H9 (cell line): ENCODE results near the gene BAG1. TPM values are rescaled to one million over a fixed set of nuclear protein-coding genes. Genes with fewer than 3 reads are reported as not detected.

Source experiments
- DNase-seq: peaks from one replicate; pipeline ENCODE4 v3.0.0-alpha.2; 2017
- H2AFZ ChIP-seq: one replicate; pipeline ENCODE4 v1.6.1; 2013; ENCODE audit warnings: mild to moderate bottlenecking, low read length, control low read depth, moderate library complexity
- H2AK5ac ChIP-seq: 2 replicates; pipeline ENCODE4 v1.6.1; 2013; ENCODE audit warnings: low read length, control low read depth, mixed read lengths; ENCODE audit not compliant: insufficient read length
- H2BK120ac ChIP-seq: one replicate; pipeline ENCODE4 v1.6.1; 2013; ENCODE audit warnings: low read depth, mild to moderate bottlenecking, low read length, control low read depth, inconsistent platforms; ENCODE audit not compliant: poor library complexity, severe bottlenecking
- H2BK12ac ChIP-seq: 2 replicates; pipeline ENCODE4 v1.6.1; 2013; ENCODE audit warnings: low read length, control low read depth, mixed read lengths, low read depth; ENCODE audit not compliant: insufficient read length
- H2BK15ac ChIP-seq: 2 replicates; pipeline ENCODE4 v1.6.1; 2013; ENCODE audit warnings: low read depth, low read length, control low read depth
- H2BK20ac ChIP-seq: one replicate; pipeline ENCODE4 v1.6.1; 2013; ENCODE audit warnings: low read depth, mild to moderate bottlenecking, low read length, control low read depth, inconsistent platforms; ENCODE audit not compliant: poor library complexity, severe bottlenecking
- H2BK5ac ChIP-seq: 2 replicates; pipeline ENCODE4 v1.6.1; 2013; ENCODE audit warnings: low read length, control low read depth, mixed read lengths; ENCODE audit not compliant: insufficient read length
- H3K14ac ChIP-seq: 2 replicates; pipeline ENCODE4 v1.6.1; 2013; ENCODE audit warnings: low read length, control low read depth; ENCODE audit not compliant: insufficient read depth
- H3K18ac ChIP-seq: 2 replicates; pipeline ENCODE4 v1.6.1; 2013; ENCODE audit warnings: low read depth, mild to moderate bottlenecking, mixed read lengths, low read length, control low read depth; ENCODE audit not compliant: insufficient read length
- H3K23ac ChIP-seq: 2 replicates; pipeline ENCODE4 v1.6.1; 2013; ENCODE audit warnings: low read length, control low read depth, mixed read lengths, low read depth; ENCODE audit not compliant: insufficient read length
- H3K23me2 ChIP-seq: 2 replicates; pipeline ENCODE4 v1.6.1; 2013; ENCODE audit warnings: low read depth, mild to moderate bottlenecking, mixed read lengths, low read length, control low read depth; ENCODE audit not compliant: insufficient read length, poor library complexity, severe bottlenecking
- H3K27ac ChIP-seq: 2 replicates; pipeline ENCODE4 v1.5.1; 2013; ENCODE audit warnings: low read length, control low read depth, mixed read lengths, low read depth; ENCODE audit not compliant: insufficient read length
- H3K27me3 ChIP-seq: 2 replicates; pipeline ENCODE4 v1.6.1; 2013; ENCODE audit warnings: low read length, control low read depth, inconsistent platforms; ENCODE audit not compliant: insufficient read depth
- H3K4ac ChIP-seq: 2 replicates; pipeline ENCODE4 v1.6.1; 2013; ENCODE audit warnings: low read depth, mild to moderate bottlenecking, control low read depth, inconsistent platforms, low read length, moderate library complexity
- H3K4me1 ChIP-seq: 2 replicates; pipeline ENCODE4 v1.6.1; 2013; ENCODE audit warnings: low read length, control low read depth, inconsistent platforms; ENCODE audit not compliant: insufficient read depth
- H3K4me2 ChIP-seq: 2 replicates; pipeline ENCODE4 v1.6.1; 2013; ENCODE audit warnings: low read length, control low read depth, mixed read lengths; ENCODE audit not compliant: insufficient read length, insufficient read depth
- H3K56ac ChIP-seq: 2 replicates; pipeline ENCODE4 v1.6.1; 2013; ENCODE audit warnings: low read depth, mild to moderate bottlenecking, mixed read lengths, low read length, control low read depth; ENCODE audit not compliant: insufficient read length
- H3K79me1 ChIP-seq: 2 replicates; pipeline ENCODE4 v1.6.1; 2013; ENCODE audit warnings: low read depth, mild to moderate bottlenecking, moderate library complexity, low read length, control low read depth, inconsistent platforms; ENCODE audit not compliant: insufficient read depth, poor library complexity, severe bottlenecking
- H3K79me2 ChIP-seq: 2 replicates; pipeline ENCODE4 v1.6.1; 2013; ENCODE audit warnings: low read length, control low read depth, inconsistent platforms; ENCODE audit not compliant: insufficient read depth
- H3K9ac ChIP-seq: 2 replicates; pipeline ENCODE4 v1.6.1; 2013; ENCODE audit warnings: low read length, control low read depth, mixed read lengths; ENCODE audit not compliant: insufficient read length; ENCODE audit errors: extremely low read depth
- H3K9me3 ChIP-seq: one replicate; pipeline ENCODE4 v1.6.1; 2013; ENCODE audit warnings: low read depth, low read length, inconsistent platforms; ENCODE audit not compliant: control insufficient read depth
- H3T11ph ChIP-seq: one replicate; pipeline ENCODE4 v1.6.1; 2013; ENCODE audit warnings: mild to moderate bottlenecking, low read length, control low read depth, inconsistent platforms
- H4K20me1 ChIP-seq: one replicate; pipeline ENCODE4 v1.6.1; 2013; ENCODE audit not compliant: control insufficient read depth, insufficient read length, insufficient read depth
- H4K5ac ChIP-seq: 2 replicates; pipeline ENCODE4 v1.6.1; 2013; ENCODE audit warnings: low read depth, mild to moderate bottlenecking, mixed read lengths, low read length, control low read depth; ENCODE audit not compliant: insufficient read length
- H4K8ac ChIP-seq: replicated peaks from 2 replicates; pipeline ENCODE4 v1.6.1; 2013; ENCODE audit warnings: low read length, control low read depth, mixed read lengths, low read depth; ENCODE audit not compliant: insufficient read length
- H4K91ac ChIP-seq: 2 replicates; pipeline ENCODE4 v1.6.1; 2013; ENCODE audit warnings: low read depth, mild to moderate bottlenecking, moderate library complexity, mixed read lengths, low read length, control low read depth; ENCODE audit not compliant: insufficient read length
- H3K27ac Mint-ChIP-seq, 3 experiments: 2 replicates in 2 of 3; 3 replicates in 1 of 3; pipeline ENCODE4 v1.8.0; 2020 to 2021; ENCODE audit warnings: mixed read lengths in 3 of 3, mild to moderate bottlenecking in 1 of 3, moderate library complexity in 1 of 3
- H3K27me3 Mint-ChIP-seq: 2 replicates; pipeline ENCODE4 v1.8.0; 2021; ENCODE audit warnings: low read depth, mild to moderate bottlenecking, moderate library complexity, mixed read lengths
- H3K36me3 Mint-ChIP-seq, 3 experiments: 2 replicates in 2 of 3; 3 replicates in 1 of 3; pipeline ENCODE4 v1.8.0; 2020 to 2021; ENCODE audit warnings: low read depth in 3 of 3, mixed read lengths in 3 of 3; ENCODE audit not compliant: insufficient read depth in 1 of 3
- H3K4me1 Mint-ChIP-seq, 2 experiments: 2 replicates each; pipeline ENCODE4 v1.8.0; 2020; ENCODE audit warnings: mixed read lengths in 2 of 2
- H3K4me3 Mint-ChIP-seq, 2 experiments: 2 replicates in 1 of 2; 3 replicates in 1 of 2; pipeline ENCODE4 v1.8.0; 2020 to 2021; ENCODE audit warnings: mild to moderate bottlenecking in 2 of 2, mixed read lengths in 2 of 2, moderate library complexity in 1 of 2
- H3K9me3 Mint-ChIP-seq, 2 experiments: 2 replicates in 1 of 2; 3 replicates in 1 of 2; pipeline ENCODE4 v1.8.0; 2020; ENCODE audit warnings: mild to moderate bottlenecking in 2 of 2, mixed read lengths in 2 of 2, moderate library complexity in 1 of 2
- WGBS: extraction: QIAGEN DNeasy Blood & Tissue Kit; methylation state at CpG from one replicate; pipeline ENCODE4 v1.1.7; 2013; ENCODE audit warnings: missing lambda C conversion rate, low lambda C conversion rate, mixed read lengths; ENCODE audit not compliant: insufficient read length; ENCODE audit errors: extremely low coverage; 5-methylcytosine and 5-hydroxymethylcytosine counted together
- total RNA-seq: library from RNA; stranded (reverse); gene quantifications from 2 replicates; pipeline ENCODE4 v1.2.1, GENCODE V29; 2021
- TF ChIP-seq, protein P1 (sequence below): fragments of 200-600 bp; sonication (generic); conservative IDR thresholded peaks from 3 replicates; pipeline ENCODE4 v1.8.0; 2021; ENCODE audit warnings: antibody characterized with exemption, mild to moderate bottlenecking

The BAG1 gene
- total RNA-seq, 1 experiment from 2014 or later: 66.4 TPM

DNA sequence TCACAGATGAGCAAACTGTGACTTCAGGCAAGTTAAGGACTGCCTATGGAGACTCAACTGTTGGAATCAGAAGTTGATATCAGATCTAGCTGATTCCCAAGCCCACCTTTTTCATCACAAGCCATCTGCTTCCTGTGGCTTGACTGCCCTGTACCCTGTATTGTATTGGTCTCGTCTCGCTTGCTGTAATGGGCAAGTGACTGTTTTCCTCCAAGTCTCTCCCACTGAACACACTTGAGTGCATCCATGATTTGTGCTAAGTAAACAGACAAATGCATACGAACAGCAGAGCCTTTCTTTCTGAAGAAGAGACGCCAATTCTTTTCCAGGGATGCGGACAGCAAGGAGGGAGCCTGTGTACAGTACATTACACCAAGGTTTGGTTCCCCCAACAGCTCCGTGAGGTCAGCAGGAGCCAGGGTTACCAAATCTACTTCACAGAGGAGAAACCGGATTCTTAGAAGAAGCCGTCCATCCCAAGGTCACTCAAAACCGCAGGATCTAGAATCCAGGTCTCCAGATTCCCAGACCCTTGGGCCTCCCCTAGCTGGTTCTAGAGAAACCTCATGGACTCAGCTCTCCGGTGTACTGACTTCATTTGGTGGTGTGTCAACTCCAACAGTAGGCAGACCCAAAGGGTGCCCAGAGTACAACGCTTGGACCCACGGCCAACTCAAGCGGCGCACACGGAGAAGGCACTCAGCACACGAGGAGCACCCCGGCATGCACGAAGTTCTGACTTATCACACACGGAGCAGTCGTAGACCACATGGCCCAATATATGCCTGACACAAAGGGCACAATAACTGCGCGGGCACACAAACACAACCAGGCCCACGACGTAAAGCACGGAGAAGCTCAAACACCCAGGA lies 1.1 kb downstream of the BAG1 start:
- no peak overlapping the region for H2BK12ac ChIP-seq
- H4K5ac ChIP-seq: no peak overlapping the region
- H3K4me1 Mint-ChIP-seq: peaks cover 15 to 16% of the 10 kb centered on the region in 2 experiments
- peak overlapping the region; percentile 59 for H3K4me2 ChIP-seq
- H3T11ph ChIP-seq: no peak overlapping the region
- no CpG with 5 or more reads among the region's 25 CpGs for WGBS
- H3K14ac ChIP-seq: peak overlapping the region; percentile 37
- H2BK15ac ChIP-seq: no peak overlapping the region
- H3K23ac ChIP-seq: no peak overlapping the region
- H3K27me3 ChIP-seq: no peaks in the 10 kb centered on the region
- no peak overlapping the region for H2BK20ac ChIP-seq
- H3K27ac Mint-ChIP-seq: peak overlapping the region in 2 of 3 experiments; percentile 3 to 86; a peak in 4 of 7 replicates
- no peak overlapping the region for H3K18ac ChIP-seq
- H4K8ac ChIP-seq: no peak overlapping the region
- no peak overlapping the region for H2AFZ ChIP-seq
- H3K23me2 ChIP-seq: peaks cover 5% of the 10 kb centered on the region
- H4K20me1 ChIP-seq: no peaks in the 10 kb centered on the region
- DNase-seq: no peak
- peaks cover 34 to 66% (median 56%) of the 10 kb centered on the region in 3 experiments for H3K36me3 Mint-ChIP-seq
- peak overlapping the region; percentile 89 to 98 for H3K4me3 Mint-ChIP-seq
- no peak overlapping the region for H2BK5ac ChIP-seq
- H2AK5ac ChIP-seq: no peak overlapping the region
- TF ChIP-seq, protein P1, sequence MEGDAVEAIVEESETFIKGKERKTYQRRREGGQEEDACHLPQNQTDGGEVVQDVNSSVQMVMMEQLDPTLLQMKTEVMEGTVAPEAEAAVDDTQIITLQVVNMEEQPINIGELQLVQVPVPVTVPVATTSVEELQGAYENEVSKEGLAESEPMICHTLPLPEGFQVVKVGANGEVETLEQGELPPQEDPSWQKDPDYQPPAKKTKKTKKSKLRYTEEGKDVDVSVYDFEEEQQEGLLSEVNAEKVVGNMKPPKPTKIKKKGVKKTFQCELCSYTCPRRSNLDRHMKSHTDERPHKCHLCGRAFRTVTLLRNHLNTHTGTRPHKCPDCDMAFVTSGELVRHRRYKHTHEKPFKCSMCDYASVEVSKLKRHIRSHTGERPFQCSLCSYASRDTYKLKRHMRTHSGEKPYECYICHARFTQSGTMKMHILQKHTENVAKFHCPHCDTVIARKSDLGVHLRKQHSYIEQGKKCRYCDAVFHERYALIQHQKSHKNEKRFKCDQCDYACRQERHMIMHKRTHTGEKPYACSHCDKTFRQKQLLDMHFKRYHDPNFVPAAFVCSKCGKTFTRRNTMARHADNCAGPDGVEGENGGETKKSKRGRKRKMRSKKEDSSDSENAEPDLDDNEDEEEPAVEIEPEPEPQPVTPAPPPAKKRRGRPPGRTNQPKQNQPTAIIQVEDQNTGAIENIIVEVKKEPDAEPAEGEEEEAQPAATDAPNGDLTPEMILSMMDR: no peak
- H3K27ac ChIP-seq: no peak overlapping the region
- H4K91ac ChIP-seq: no peak overlapping the region
- peaks cover 9% of the 10 kb centered on the region for H3K79me1 ChIP-seq
- no peak overlapping the region for H3K4ac ChIP-seq
- no peaks in the 10 kb centered on the region for H3K9me3 ChIP-seq
- no peak overlapping the region for H2BK120ac ChIP-seq
- H3K9ac ChIP-seq: peak overlapping the region; percentile 44
- peaks cover 2% of the 10 kb centered on the region; the same call in 1 of the 2 replicates for H3K4me1 ChIP-seq
- no peak overlapping the region for H3K56ac ChIP-seq
- H3K27me3 Mint-ChIP-seq: no peaks in the 10 kb centered on the region
- H3K79me2 ChIP-seq: peaks cover 16% of the 10 kb centered on the region; the same call in 1 of the 2 replicates
- H3K9me3 Mint-ChIP-seq: no peaks in the 10 kb centered on the region
